Kidney epithelial cell (primary cell): ENCODE data around the gene LCORL. TPM values are rescaled to one million over a fixed set of nuclear protein-coding genes. Genes with fewer than 3 reads are reported as not detected.

Source experiments
- DNase-seq: peaks from one replicate; pipeline ENCODE4 v3.0.0-alpha.2; 2010; ENCODE audit warnings: low read depth
- H3K27me3 ChIP-seq: 2 replicates; pipeline ENCODE4 v1.6.0; 2011; ENCODE audit warnings: low read length; ENCODE audit not compliant: control insufficient read depth, insufficient read depth
- H3K36me3 ChIP-seq: 2 replicates; pipeline ENCODE4 v1.5.1; 2011; ENCODE audit warnings: low read length; ENCODE audit not compliant: control insufficient read depth, insufficient read depth
- H3K4me3 ChIP-seq: 2 replicates; pipeline ENCODE4 v1.5.1; 2011; ENCODE audit warnings: low read depth, mild to moderate bottlenecking, control low read depth, low read length
- total RNA-seq: library from RNA; depleted of rRNA; stranded (reverse); fragments of >200 nt; gene quantifications from 2 replicates; pipeline ENCODE4 v1.2.3, GENCODE V29; 2015
- TF ChIP-seq, protein P1 (sequence below): IDR thresholded peaks from 2 replicates; pipeline ENCODE4 v1.5.1; 2011; ENCODE audit warnings: mild to moderate bottlenecking, moderate library complexity, low read length, control low read depth, inconsistent platforms; ENCODE audit not compliant: insufficient read depth, poor library complexity, severe bottlenecking

LCORL gene
- total RNA-seq, 1 donor from 2014 or later: 35.2 TPM

DNA sequence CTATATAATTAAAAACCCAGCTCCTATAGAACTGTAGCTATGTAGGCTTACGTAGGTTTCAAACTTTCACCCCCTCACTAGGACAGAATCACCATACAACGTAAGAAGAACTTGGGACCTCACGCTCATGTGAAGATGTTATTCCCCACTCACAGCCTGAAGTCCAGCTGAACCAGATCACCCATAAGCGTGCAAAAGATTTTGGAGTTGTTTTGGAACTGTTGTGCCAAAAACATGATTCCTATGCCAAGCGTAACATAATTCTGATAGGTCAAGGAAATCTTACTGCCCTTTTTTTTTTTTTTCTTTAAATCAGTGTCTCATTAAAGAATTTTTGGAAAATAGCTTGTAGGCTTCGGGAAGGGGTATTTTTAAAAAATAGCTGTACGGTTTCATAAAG lies 57.0 kb downstream of the LCORL start:
- Histone ChIP-seq H3K27me3 (no peaks in the 10 kb centered on the region), H3K4me3 (no peak overlapping the region), H3K36me3 (no peaks in the 10 kb centered on the region)
- TF ChIP-seq, protein P1, sequence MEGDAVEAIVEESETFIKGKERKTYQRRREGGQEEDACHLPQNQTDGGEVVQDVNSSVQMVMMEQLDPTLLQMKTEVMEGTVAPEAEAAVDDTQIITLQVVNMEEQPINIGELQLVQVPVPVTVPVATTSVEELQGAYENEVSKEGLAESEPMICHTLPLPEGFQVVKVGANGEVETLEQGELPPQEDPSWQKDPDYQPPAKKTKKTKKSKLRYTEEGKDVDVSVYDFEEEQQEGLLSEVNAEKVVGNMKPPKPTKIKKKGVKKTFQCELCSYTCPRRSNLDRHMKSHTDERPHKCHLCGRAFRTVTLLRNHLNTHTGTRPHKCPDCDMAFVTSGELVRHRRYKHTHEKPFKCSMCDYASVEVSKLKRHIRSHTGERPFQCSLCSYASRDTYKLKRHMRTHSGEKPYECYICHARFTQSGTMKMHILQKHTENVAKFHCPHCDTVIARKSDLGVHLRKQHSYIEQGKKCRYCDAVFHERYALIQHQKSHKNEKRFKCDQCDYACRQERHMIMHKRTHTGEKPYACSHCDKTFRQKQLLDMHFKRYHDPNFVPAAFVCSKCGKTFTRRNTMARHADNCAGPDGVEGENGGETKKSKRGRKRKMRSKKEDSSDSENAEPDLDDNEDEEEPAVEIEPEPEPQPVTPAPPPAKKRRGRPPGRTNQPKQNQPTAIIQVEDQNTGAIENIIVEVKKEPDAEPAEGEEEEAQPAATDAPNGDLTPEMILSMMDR: no peak
- DNase-seq: no peak

DNA sequence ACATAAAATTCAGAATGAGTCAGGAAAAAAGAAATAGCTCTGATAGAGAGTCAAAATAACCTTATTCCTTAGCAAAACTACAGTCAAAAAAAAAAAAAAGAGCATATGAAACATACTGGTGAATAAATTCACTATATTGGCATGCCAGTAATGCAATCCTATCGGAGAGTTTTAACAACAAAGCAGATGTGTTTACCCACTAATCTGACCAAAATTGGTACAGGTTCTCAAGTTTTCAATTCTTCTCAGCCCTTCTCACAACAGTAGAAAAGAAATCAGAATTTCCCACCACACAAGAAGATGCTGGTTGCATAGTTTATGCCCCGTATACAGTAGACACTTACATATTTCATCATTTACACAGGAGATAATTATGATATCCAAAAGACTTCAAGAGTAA lies 59.4 kb downstream of the LCORL start:
- no peak for DNase-seq
- no peak overlapping the region for H3K4me3 ChIP-seq
- no peaks in the 10 kb centered on the region for H3K36me3 ChIP-seq
- no peaks in the 10 kb centered on the region for H3K27me3 ChIP-seq
- TF ChIP-seq, protein P1: no peak

DNA sequence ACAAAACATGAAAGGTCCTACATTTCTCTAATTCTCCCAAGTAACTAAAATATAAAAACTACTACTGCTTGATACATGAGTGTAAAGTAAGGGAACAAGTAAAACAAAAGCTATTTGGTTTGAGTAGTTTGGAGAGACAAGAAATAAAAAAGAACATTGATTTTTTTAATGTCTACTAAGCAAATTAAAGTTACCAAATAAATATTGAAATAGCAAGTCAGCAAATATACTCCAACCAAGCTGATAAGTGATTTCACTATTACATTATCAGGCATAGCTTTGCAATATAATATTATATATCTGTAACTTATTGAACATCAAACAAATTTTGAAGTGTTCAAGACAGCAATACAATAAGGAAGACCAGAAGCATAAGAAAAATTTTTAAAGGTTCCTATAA lies 60.3 kb downstream of the LCORL start:
- H3K4me3 ChIP-seq: no peak overlapping the region
- DNase-seq: no peak
- H3K36me3 ChIP-seq: no peaks in the 10 kb centered on the region
- H3K27me3 ChIP-seq: no peaks in the 10 kb centered on the region
- TF ChIP-seq, protein P1: no peak

DNA sequence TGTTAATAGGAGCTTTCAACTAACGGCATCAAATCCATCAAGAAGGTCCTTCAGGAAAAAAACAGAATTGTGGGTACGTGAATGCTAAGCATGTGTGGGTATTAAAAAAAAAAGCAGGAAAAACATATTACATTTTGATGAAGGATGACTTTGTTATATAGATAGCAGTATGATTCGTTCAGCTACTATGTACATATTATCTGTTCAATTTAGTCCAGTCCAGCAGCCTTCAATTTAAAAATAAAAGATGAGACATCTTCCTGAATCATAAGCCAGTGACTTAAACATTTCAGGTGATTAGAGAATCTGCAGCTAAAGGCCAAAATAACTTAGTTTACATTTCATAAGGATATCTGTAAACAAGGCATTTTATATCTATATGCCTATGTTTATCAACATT lies 63.4 kb downstream of the LCORL start:
- DNase-seq: no peak

DNA sequence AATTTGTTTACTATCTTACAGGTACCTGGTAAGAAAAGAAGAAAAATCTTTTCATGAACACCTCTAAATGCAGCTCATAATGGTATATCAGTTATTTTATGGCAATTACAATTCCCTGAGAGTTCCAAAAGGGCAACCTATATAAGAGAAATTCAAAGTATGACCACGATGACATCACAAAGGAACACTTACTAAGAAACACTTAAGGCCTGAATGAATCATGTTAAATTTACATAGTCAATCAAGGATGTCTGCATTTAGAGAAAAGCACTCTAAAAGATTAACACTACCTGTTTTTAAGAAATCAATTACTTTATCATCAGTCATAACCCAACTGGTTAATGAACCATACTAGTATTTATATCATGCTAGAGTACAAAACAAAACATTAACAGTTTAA lies 63.9 kb downstream of the LCORL start:
- TF ChIP-seq, protein P1: no peak
- Histone ChIP-seq H3K4me3 (no peak overlapping the region), H3K27me3 (no peaks in the 10 kb centered on the region), H3K36me3 (no peaks in the 10 kb centered on the region)
- no peak for DNase-seq

More for the DNA sequence above, 63.4 kb downstream of the LCORL start:
- no peaks in the 10 kb centered on the region for H3K36me3 ChIP-seq
- TF ChIP-seq, protein P1: no peak
- H3K4me3 ChIP-seq: no peak overlapping the region
- no peaks in the 10 kb centered on the region for H3K27me3 ChIP-seq

DNA sequence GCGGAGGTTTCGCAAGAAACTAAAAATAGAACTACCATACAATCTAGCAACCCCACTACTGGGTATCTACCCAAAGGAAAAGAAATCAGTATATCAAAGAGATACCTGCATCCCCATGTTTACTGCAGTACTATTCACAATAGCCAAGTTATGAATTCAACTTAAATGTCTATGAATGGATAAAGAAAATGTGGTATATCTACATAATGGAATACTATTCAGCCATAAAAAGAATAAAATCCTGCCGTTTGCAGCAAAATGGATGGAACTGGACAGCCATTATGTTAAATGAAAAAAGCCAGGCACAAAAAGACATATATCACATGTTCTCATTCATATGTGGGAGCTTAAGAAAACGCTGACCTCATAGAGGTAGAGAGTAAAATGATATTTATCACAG lies 65.3 kb downstream of the LCORL start:
- DNase-seq: no peak
- Histone ChIP-seq H3K27me3 (no peaks in the 10 kb centered on the region), H3K36me3 (no peaks in the 10 kb centered on the region), H3K4me3 (no peak overlapping the region)
- TF ChIP-seq, protein P1: no peak
